Measurements from ENCODE around the gene P4HA2. TPM values are rescaled to one million over a fixed set of nuclear protein-coding genes. Genes with fewer than 3 reads are reported as not detected.

P4HA2 gene
- total and polyA plus RNA-seq, 4 donors: 20.3 to 62.3 (median 37.2) TPM

- Histone ChIP-seq H3K4me1 (ENCODE audit: control insufficient read depth in 5 of 5, insufficient read depth in 5 of 5, low read length in 5 of 5) (peaks cover 0 to 22% (median 12%) of the 10 kb centered on the region in 5 donors), H3K9me3 (ENCODE audit: control insufficient read depth in 4 of 4, insufficient read depth in 3 of 4, low read length in 3 of 4) (no peaks in the 10 kb centered on the region), H3K27ac (ENCODE audit: low read depth in 1 of 2, low read length in 1 of 2) (no peak overlapping the region), H3K27me3 (ENCODE audit: control insufficient read depth in 3 of 3, insufficient read depth in 3 of 3, low read length in 2 of 3) (no peaks in the 10 kb centered on the region), H3K36me3 (ENCODE audit: control insufficient read depth in 4 of 4, insufficient read depth in 4 of 4, low read length in 4 of 4) (no peaks in the 10 kb centered on the region), H3K4me3 (no peak overlapping the region), H3K9ac (ENCODE audit: insufficient read depth in 1 of 2, low read length in 2 of 2) (no peak overlapping the region)
- no peak for TF ChIP-seq CTCF (IDR thresholded peaks at IDR 0.05; ENCODE audit: control extremely low read depth, extremely low read depth)
- ATAC-seq (ENCODE audit: insufficient read depth, low FRiP score): no peak
- no peak for DNase-seq
- 97 to 100% methylated on average over 2 of the region's 2 CpGs for WGBS, 2 donors
These were observed 35.4 kb upstream of the P4HA2 start for GRCh38 chr5:132262882-132263547.

- H3K9me3 ChIP-seq (ENCODE audit: control insufficient read depth in 4 of 4, insufficient read depth in 3 of 4, low read length in 3 of 4): no peaks in the 10 kb centered on the region
- H3K9ac ChIP-seq (ENCODE audit: insufficient read depth in 1 of 2, low read length in 2 of 2): no peak overlapping the region
- H3K27me3 ChIP-seq (ENCODE audit: control insufficient read depth in 3 of 3, insufficient read depth in 3 of 3, low read length in 2 of 3): peaks cover 0 to under 1% (median 0%) of the 10 kb centered on the region in 3 donors
- H3K4me1 ChIP-seq (ENCODE audit: control insufficient read depth in 5 of 5, insufficient read depth in 5 of 5, low read length in 5 of 5): peaks cover 0 to 27% (median 14%) of the 10 kb centered on the region in 5 donors
- no peak for TF ChIP-seq CTCF (IDR thresholded peaks at IDR 0.05; ENCODE audit: control extremely low read depth, extremely low read depth)
- 88 to 96% methylated on average over 7 of the region's 7 CpGs for WGBS, 2 donors
- no peak overlapping the region for H3K27ac ChIP-seq (ENCODE audit: low read depth in 1 of 2, low read length in 1 of 2)
- H3K4me3 ChIP-seq: no peak overlapping the region
- no peaks in the 10 kb centered on the region for H3K36me3 ChIP-seq (ENCODE audit: control insufficient read depth in 4 of 4, insufficient read depth in 4 of 4, low read length in 4 of 4)
- no peak for DNase-seq
- no peak for ATAC-seq (ENCODE audit: insufficient read depth, low FRiP score)
These were observed 34.5 kb upstream of the P4HA2 start for GRCh38 chr5:132261881-132262845.

DNA sequence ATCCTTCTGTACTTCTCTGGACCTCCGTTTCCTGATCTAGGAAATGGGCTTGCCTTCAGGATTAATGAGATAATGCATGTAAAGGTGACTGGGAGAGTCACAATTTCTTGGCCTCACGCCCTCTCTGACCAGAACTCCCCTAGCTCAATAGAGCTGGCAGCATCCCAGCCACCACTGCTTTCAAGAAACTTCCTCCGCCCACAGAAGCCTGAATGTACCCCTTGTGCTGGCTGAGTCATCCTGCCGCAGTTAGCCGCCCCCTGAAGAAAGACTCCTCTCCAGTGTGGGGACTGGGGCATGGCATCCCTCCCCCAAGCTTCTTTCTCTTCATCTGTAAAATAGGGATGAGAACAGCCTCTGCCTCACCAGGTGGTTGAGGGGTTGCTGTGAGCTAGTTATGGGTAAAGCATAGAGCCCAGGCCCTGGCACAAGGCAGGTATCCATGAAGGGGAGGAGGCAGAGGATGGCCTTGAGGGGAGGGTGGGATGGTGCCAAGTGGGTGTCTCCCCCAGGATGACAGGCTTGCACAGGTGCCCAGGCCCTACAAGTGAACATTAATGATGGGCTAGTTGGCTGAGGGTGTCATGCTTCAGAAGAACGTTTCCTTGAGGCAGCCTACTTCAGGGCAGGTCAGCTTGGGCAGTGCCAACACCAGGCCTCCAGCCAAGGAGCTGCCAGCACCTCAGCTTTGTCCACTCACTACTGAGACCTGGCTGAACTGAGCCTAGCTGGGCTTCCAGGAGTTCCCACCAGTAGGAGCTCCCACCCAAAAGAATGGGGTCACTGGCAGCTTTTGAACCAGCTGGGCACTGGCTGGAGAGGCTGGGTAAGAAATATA is 33.3 kb upstream of the P4HA2 start:
- H3K4me3 ChIP-seq: no peak overlapping the region
- H3K9me3 ChIP-seq (ENCODE audit: control insufficient read depth in 4 of 4, insufficient read depth in 3 of 4, low read length in 3 of 4): no peaks in the 10 kb centered on the region
- 33 to 39% methylated on average over 6 of the region's 6 CpGs for WGBS, 2 donors
- no peak for TF ChIP-seq CTCF (IDR thresholded peaks at IDR 0.05; ENCODE audit: control extremely low read depth, extremely low read depth)
- no peak overlapping the region for H3K27ac ChIP-seq (ENCODE audit: low read depth in 1 of 2, low read length in 1 of 2)
- peaks cover 0 to 2% (median 0%) of the 10 kb centered on the region in 3 donors for H3K27me3 ChIP-seq (ENCODE audit: control insufficient read depth in 3 of 3, insufficient read depth in 3 of 3, low read length in 2 of 3)
- no peak overlapping the region for H3K9ac ChIP-seq (ENCODE audit: insufficient read depth in 1 of 2, low read length in 2 of 2)
- peaks cover 0 to 30% (median 14%) of the 10 kb centered on the region in 5 donors for H3K4me1 ChIP-seq (ENCODE audit: control insufficient read depth in 5 of 5, insufficient read depth in 5 of 5, low read length in 5 of 5)
- DNase-seq: no peak
- no peak for ATAC-seq (ENCODE audit: insufficient read depth, low FRiP score)
- H3K36me3 ChIP-seq (ENCODE audit: control insufficient read depth in 4 of 4, insufficient read depth in 4 of 4, low read length in 4 of 4): no peaks in the 10 kb centered on the region
